Measurements from ENCODE around the gene SORT1. TPM values are rescaled to one million over a fixed set of nuclear protein-coding genes. Genes with fewer than 3 reads are reported as not detected.

Gene SORT1
- total RNA-seq, 2 donors from 2014 or later = 44.9 to 46.2 TPM

- H3K9me3 ChIP-seq (ENCODE audit: control insufficient read depth, low read length) = no peaks in the 10 kb centered on the region
- Mint-ChIP-seq H3K27me3 (ENCODE audit: insufficient read depth) (peaks cover 7% of the 10 kb centered on the region), H3K4me3 (no peak overlapping the region), H3K27ac (no peak overlapping the region), H3K9me3 (no peaks in the 10 kb centered on the region), H3K4me1 (peaks cover 6% of the 10 kb centered on the region), H3K36me3 (ENCODE audit: low read depth) (no peaks in the 10 kb centered on the region)
- no peak overlapping the region for H3K27ac ChIP-seq (ENCODE audit: low read depth, low read length)
- no peak overlapping the region for H3K4me3 ChIP-seq (ENCODE audit: low read length)
- no peak overlapping the region for H3K9ac ChIP-seq (ENCODE audit: extremely low read depth, low read length, poor library complexity, severe bottlenecking)
- 92 to 93% methylated on average over 18 to 20 of the region's 20 CpGs for WGBS, 2 experiments (ENCODE audit: insufficient coverage in 1 of 2, insufficient read length in 1 of 2)
- no peak for TF ChIP-seq CTCF (conservative IDR thresholded peaks at IDR 0.05)
- peaks cover 7% of the 10 kb centered on the region for H3K27me3 ChIP-seq (ENCODE audit: control insufficient read depth, insufficient read depth, low read length, poor library complexity, severe bottlenecking)
- peaks cover 5% of the 10 kb centered on the region for H3K4me1 ChIP-seq (ENCODE audit: control insufficient read depth, insufficient read depth, low read length)
- H3K36me3 ChIP-seq (ENCODE audit: control insufficient read depth, insufficient read depth, low read length) = no peaks in the 10 kb centered on the region
- DNase-seq = no peak
Observed at GRCh38 chr1:109299558-109300343, 98.0 kb downstream of the SORT1 start.

GRCh38 chr1:109298666-109299557, 98.8 kb downstream of the SORT1 start:
- peaks cover 6% of the 10 kb centered on the region for H3K4me1 Mint-ChIP-seq
- 88 to 91% methylated on average over 11 of the region's 11 CpGs for WGBS, 2 experiments (ENCODE audit: insufficient coverage in 1 of 2, insufficient read length in 1 of 2)
- Histone ChIP-seq H3K4me1 (ENCODE audit: control insufficient read depth, insufficient read depth, low read length) (peaks cover 5% of the 10 kb centered on the region), H3K36me3 (ENCODE audit: control insufficient read depth, insufficient read depth, low read length) (no peaks in the 10 kb centered on the region), H3K9me3 (ENCODE audit: control insufficient read depth, low read length) (no peaks in the 10 kb centered on the region), H3K4me3 (ENCODE audit: low read length) (no peak overlapping the region), H3K9ac (ENCODE audit: extremely low read depth, low read length, poor library complexity, severe bottlenecking) (no peak overlapping the region), H3K27me3 (ENCODE audit: control insufficient read depth, insufficient read depth, low read length, poor library complexity, severe bottlenecking) (peaks cover 7% of the 10 kb centered on the region), H3K27ac (ENCODE audit: low read depth, low read length) (no peak overlapping the region)
- no peak overlapping the region for H3K4me3 Mint-ChIP-seq
- no peak overlapping the region for H3K27ac Mint-ChIP-seq
- TF ChIP-seq CTCF (conservative IDR thresholded peaks at IDR 0.05) = no peak
- DNase-seq = no peak
- H3K9me3 Mint-ChIP-seq = no peaks in the 10 kb centered on the region
- no peaks in the 10 kb centered on the region for H3K36me3 Mint-ChIP-seq (ENCODE audit: low read depth)
- H3K27me3 Mint-ChIP-seq (ENCODE audit: insufficient read depth) = peaks cover 8% of the 10 kb centered on the region

GRCh38 chr1:109296782-109297181, 100.9 kb downstream of the SORT1 start:
- H3K9me3 ChIP-seq (ENCODE audit: control insufficient read depth, low read length) = no peaks in the 10 kb centered on the region
- peaks cover 17% of the 10 kb centered on the region for H3K27me3 ChIP-seq (ENCODE audit: control insufficient read depth, insufficient read depth, low read length, poor library complexity, severe bottlenecking)
- no peak overlapping the region for H3K27ac ChIP-seq (ENCODE audit: low read depth, low read length)
- peaks cover 5% of the 10 kb centered on the region for H3K4me1 ChIP-seq (ENCODE audit: control insufficient read depth, insufficient read depth, low read length)
- Mint-ChIP-seq H3K4me1 (peaks cover 10% of the 10 kb centered on the region), H3K27ac (no peak overlapping the region), H3K9me3 (no peaks in the 10 kb centered on the region), H3K4me3 (no peak overlapping the region), H3K36me3 (ENCODE audit: low read depth) (no peaks in the 10 kb centered on the region), H3K27me3 (ENCODE audit: insufficient read depth) (peaks cover 8% of the 10 kb centered on the region)
- no peaks in the 10 kb centered on the region for H3K36me3 ChIP-seq (ENCODE audit: control insufficient read depth, insufficient read depth, low read length)
- DNase-seq = no peak
- 94 to 96% methylated on average over 16 of the region's 16 CpGs for WGBS, 2 experiments (ENCODE audit: insufficient coverage in 1 of 2, insufficient read length in 1 of 2)
- no peak overlapping the region for H3K4me3 ChIP-seq (ENCODE audit: low read length)
- TF ChIP-seq CTCF (conservative IDR thresholded peaks at IDR 0.05) = no peak
- no peak overlapping the region for H3K9ac ChIP-seq (ENCODE audit: extremely low read depth, low read length, poor library complexity, severe bottlenecking)

All from endodermal cell (in vitro differentiated cells).